GM18499 (cell line): ENCODE results near the gene LCE3D.
"Not testable (repeated sequence)": the region's sequence is repeated elsewhere in the genome, so short reads cannot be mapped to it uniquely, and the experiment has no call there.

Experiments used
- ATAC-seq: cut with Tn5 transposase; IDR thresholded peaks from one replicate; pipeline ENCODE4 v1.9.1; 2021; ENCODE audit warnings: moderate number of reproducible peaks; ENCODE audit not compliant: insufficient read depth, unreplicated experiment

The LCE3D gene, protein sequence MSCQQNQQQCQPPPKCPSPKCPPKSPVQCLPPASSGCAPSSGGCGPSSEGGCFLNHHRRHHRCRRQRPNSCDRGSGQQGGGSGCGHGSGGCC

DNA sequence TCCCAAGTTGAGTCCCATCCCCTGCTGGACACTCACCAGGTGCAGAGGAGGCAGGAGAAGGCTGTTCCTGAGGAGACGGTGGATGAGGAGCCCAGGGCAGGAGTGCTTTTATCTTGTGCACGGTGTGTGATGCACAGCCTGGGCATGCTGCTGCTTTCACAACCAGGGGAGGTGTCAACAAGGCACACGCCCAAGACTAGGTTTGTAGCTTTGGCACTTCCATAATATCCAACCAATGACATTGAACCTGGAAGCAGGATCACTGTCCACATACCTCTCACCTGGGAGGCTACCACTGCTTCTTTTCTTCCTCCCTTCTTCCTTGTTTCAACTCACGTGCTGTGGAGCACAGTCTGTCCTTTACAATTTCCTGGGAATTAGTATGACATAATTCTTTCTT lies at the start of gene LCE3D:
Gene LCE3D, minus strand, starts transcription at position 84 of the 400 bp plus-strand sequence. CDS start 580 bp downstream, outside the sequence.
- no peak for ATAC-seq

DNA sequence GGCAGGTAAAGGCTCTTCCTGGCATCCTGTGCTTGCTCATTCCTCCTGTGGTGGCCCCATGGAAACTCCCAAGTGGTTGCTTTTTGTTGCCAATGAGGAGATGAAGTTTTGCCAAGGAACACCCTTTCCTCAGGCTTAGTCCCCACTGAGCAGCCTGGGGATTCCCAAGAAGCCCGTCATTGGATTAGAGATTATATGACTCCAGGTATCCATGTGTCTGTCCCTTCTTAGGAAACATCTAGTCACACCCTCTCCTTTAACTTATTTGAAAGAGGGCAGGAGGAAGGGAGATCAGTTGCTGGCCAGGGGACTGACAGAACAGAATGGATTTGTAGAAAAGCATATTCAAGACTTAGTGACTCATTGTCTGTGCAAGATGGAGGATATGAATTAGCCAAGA lies 46.4 kb upstream of the LCE3D start:
- ATAC-seq = no peak

DNA sequence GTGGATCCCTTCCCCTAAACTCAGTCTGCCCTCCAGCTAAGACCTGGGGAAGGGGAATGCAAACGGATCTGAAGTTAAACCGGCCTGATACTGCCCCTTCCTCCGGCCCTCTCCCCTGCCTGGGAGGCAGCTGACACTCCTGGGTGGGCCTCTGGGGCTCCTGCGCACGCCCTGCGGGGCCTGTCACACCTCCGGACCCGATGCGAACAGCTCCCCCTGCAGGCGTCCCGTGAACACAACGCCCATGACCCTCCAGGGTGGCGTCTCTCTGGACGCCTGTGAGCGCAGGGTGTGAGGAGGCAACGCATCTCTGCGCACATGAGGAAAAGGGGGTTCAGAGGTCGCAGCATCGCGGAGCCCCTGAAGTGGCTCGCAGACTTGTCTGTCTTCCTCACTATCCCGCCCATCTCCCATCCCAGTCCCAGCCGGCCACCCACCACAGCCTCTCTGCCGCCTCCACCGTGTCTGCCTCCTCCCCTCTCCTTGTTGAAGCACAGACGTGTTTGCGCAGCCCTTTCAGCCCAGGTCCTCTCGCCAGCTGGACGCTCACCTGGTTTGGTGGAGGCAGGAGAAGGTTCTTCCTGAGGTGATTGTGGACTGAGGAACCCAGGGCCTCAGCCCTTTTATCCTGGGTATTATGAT lies 43.0 kb upstream of the LCE3D start:
- ATAC-seq = no peak

DNA sequence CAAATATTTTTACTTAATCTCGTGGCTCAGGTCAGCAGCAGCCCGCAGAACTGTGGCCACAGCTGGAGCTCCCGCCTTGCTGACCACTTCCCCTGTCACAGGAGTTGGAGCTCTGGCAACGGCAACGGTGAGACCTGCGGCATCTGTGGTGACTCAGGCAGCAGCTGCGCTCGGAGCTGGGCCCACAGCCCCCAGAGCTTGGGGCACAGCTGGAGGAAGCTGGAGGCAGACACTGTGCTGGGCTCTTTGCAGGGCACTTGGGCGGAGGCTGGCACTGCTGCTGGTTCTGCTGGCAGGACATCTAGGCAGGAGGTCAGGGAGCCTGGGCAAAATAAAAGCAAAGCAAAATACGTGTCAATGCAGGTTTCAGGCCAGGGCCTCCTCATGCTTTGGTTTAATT lies 42.5 kb upstream of the LCE3D start, which contains the start of gene LCE3A:
Gene LCE3A, minus strand, starts transcription at position 301 of the 400 bp plus-strand sequence. Its CDS starts 0 bp downstream, at position 301.
- ATAC-seq = no peak

DNA sequence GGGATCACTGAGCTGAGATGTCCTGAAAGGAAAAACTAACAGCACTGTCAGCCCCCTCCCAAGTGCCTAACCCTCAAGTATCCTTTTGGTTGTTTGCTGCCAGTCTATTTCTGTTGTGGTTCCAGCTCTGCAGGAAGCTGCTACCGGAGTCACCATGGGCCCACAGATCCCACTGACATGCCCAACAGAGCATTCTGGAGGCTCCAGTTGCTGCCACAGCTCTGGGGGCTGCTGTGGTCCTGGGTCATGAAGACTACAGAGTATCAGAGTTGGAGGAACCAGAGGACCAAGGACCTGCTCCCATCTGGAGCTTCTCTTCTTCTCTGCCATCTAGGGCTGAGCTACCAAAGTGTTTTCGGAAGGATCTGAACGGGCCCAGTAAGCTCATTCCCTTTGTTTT lies 41.7 kb upstream of the LCE3D start:
- ATAC-seq = no peak

DNA sequence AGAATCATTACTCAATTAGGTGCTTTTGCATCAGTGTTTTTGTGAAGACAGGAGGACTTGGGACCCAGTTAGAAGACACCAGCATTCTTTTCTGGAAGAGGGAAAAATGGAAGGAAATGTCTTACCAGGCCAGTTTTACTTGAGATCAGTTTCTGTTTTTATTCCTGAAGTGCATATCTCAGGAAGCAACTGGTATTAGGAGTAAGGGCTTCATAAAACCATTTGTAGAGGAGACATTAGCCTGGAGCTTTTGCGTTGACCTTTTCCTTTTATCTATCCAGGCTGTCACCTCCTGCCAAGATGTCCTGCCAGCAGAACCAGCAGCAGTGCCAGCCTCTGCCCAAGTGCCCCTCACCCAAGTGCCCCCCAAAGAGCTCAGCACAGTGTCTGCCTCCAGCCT lies 33.2 kb upstream of the LCE3D start, which contains the start of gene LCE3B:
Gene LCE3B, plus strand, starts transcription at position 301 of the 400 bp plus-strand sequence. Its CDS starts 0 bp downstream, at position 301.
- no peak for ATAC-seq

DNA sequence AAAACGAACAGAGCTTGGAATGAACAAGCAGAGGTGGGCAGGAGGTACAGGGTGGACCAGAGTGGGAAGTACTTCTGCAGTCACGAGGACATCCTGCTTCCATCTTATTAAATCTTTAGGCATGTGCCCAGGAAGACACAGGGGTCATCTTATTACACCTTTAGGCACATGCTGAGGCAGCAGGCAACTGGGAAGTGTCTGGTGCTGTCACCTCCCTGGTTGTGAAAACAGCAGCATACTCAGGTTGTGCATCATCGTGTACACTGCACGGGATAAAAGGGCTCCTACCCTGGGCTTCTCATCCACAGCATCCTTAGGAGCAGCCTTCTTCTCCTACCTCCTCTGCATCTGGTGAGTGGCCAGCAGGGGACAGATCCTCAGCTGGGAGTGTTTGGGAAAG lies 19.6 kb upstream of the LCE3D start, which contains the start of gene LCE3C:
Gene LCE3C, plus strand, starts transcription at position 301 of the 400 bp plus-strand sequence. CDS start 498 bp downstream, outside the sequence.
- ATAC-seq = no peak

DNA sequence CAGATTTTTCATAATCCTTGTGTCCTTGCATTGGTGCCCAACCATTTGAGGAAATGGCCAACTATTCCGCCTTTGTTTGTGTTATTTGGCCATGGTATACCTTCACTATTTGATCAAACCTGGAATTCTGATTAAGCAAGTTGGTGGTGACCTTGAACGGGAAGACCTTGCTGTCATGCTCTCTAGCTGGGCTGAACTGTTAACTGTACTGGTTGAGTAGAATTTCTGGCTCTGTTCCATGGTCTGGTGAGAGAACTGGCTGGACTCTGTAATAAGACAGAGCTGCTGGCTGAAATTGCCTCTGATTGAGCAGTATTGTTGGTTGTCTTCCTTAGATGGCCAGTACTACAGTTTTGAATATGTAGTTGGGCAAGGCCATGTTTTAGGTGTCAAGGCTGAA lies 16.7 kb upstream of the LCE3D start:
- ATAC-seq = no peak

DNA sequence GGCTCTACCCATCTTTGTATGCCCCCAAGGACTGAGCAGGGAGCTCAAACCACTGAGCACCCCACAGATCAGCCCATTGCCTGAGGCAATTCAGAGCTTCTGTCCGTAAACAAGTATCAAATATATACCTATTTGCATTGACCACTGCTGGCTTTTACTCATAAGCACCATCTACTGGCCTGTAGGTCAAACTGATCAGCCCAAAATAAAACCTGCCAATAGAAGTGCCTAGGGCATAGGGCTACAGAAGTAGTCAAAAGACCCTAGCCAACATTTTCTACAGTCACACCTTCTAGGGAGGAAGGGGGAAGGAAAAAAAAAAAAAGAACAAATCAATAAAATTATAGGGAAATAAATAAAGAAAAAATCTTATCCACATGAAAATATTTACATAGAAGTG lies 5.3 kb upstream of the LCE3D start:
- no peak for ATAC-seq

DNA sequence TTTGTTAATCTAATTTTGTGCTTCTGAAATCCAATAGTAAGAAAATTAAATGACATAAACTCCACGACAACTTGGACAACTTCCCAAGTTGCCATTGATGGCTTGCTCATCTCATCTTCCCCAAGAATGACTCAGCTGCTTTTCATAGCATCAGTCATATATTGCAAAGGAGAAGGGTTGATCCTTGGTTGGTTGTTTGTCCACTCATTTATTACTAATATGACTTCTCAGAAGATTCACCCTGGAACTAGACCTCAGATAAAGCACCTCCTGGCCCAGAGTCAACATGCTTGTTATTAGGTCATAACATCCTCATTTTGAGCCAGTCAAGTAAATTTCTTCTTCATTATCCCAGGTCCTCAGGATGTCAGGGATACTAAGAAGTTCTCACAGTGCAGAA lies 2.3 kb upstream of the LCE3D start:
- ATAC-seq = no peak

DNA sequence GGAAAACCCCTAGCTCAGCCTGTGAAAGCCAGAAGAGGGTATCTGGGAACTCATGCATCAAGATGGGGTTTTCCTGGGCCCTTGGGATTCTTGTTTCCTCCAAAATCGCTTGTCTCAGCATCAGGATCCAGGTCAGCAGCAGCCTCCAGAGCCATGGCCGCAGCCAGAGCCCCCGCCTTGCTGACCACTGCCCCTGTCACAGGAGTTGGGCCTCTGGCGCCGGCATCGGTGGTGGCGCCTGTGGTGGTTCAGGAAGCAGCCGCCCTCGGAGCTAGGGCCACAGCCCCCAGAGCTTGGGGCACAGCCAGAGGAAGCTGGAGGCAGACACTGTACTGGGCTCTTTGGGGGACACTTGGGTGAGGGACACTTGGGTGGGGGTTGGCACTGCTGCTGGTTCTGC lies 790 bp downstream of the LCE3D start:
- ATAC-seq = not testable (repeated sequence)

DNA sequence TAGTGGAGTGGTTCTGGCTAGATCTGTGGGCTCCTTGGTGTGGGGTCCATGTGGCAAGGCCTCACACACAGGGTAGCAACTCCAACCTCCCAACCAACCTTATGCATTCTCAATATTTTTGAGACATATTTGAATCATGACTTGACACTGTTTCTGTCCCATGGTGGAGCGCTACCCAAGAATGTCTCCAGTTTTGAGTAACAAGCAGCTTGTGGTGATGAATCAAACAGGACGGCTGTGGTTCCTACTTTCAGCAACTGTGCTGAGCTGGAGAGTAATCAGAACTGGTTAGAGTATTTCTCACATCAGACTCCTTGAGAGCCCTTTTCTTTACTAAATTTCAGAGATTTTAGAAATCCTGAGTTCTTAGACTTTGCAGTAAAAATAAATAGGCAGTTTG lies 3.1 kb downstream of the LCE3D start:
- no peak for ATAC-seq

DNA sequence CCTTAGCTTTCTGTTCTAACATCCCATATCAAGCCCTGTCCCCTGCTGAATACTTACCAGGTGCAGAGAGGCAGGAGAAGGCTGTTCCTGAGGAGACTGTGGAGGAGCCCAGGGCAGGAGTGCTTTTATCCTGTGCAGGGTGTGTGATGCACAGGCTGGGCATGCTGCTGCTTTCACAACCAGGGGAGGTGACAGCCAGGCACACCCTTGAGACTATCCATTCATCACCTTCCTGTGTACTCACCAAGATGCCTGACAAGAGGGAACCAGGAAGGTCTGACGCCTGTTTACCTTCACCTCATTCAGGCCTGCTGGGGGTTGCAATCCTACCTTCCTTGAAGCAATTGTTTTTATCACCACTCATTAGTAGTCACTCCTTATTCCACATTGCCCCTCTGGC lies 13.6 kb downstream of the LCE3D start, which contains the start of gene LCE3E:
Gene LCE3E, minus strand, starts transcription at position 100 of the 400 bp plus-strand sequence. CDS start 572 bp downstream, outside the sequence.
- ATAC-seq = no peak

DNA sequence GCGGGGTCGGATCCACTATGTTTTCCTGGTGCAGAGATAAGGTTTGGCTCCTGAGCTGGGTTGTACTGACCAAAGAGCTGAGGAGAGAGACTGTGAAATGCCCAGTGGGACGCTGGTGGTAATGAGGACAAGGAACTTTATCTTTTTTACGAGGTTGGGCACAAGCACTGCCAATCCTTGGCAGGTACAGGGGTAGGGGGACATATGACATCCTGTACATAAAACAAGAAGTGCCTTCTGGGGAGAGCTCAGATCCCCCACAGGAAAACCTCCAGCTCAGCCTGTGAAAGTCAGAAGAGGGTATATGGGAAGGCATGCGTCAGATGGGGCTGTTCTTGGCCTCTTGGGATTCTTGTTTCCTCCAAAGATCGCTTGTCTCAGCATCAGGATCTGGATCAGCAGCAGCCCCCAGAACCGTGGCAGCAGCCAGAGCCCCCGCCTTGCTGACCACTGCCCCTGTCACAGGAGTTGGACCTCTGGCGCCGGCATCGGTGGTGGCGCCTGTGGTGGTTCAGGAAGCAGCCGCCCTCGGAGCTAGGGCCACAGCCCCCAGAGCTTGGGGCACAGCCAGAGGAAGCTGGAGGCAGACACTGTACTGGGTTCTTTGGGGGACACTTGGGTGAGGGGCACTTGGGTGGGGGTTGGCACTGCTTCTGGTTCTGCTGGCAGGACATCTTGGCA lies 14.6 kb downstream of the LCE3D start:
- no peak for ATAC-seq

DNA sequence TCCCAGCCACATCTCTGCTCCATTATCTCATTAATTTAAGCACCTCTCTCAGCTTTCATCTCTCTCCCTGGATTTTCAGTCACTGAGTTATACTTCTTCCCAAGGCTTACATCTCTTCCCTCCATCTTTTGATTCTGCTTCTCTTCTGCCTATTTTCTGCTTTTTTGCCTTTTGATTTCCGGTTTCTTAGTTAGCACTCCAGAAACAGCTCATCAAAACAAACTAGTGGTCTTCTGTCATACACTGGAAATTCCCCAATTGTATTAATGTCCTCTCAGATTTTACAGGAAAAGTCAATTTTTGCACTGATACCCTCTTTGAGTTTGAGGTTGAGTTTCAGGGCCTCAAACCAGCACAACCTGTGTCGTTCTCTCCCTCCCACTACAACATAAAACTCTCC lies 15.2 kb downstream of the LCE3D start:
- ATAC-seq = no peak

DNA sequence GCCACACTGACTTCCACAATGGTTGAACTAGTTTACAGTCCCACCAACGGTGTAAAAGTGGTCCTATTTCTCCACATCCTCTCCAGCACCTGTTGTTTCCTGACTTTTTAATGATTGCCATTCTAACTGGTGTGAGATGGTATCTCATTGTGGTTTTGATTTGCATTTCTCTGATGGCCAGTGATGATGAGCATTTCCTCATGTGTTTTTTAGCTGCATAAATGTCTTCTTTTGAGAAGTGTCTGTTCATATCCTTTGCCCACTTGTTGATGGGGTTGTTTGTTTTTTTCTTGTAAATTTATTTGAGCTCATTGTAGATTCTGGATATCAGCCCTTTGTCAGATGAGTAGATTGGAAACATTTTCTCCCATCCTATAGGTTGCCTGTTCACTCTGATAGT lies 32.0 kb downstream of the LCE3D start:
- not testable (repeated sequence) for ATAC-seq

DNA sequence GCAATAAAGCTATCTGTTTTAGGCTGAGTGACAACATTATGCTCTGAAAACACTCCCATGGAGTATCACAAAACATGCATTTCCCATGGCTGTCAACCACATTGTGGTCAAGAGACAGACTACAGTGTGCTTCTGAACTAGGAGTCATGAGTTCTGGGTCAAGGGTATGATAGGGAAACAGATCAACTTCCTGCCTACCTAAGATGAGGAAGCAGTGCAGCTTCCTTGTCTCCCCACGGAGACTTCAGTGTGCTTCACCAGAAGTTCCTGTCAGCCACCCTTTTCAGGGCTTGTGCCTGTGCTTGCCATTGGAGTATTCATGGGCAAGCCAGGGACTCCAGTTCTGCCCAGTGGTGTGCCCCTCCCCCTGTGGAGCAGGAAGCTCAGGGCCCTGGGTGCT lies 33.6 kb downstream of the LCE3D start:
- ATAC-seq = no peak

DNA sequence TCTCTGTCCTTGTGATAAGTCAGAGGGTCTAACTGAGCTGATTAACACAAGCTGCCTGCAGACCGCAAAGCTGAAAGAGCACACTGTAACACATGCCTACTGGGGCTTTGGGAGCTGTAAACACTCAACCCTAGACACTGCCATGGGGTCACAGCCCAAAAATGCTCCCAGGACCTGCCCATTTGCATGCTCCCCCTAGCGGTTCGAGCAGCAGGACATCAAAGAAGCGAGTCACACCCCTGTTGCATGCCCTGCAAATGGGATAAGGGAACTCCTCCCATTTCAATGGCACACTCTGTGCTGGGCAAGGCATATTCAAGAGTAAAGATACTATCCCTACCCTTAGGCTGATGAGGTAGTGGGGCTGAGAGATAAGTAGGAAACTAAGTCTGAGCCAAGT lies 36.5 kb downstream of the LCE3D start:
- ATAC-seq = no peak

DNA sequence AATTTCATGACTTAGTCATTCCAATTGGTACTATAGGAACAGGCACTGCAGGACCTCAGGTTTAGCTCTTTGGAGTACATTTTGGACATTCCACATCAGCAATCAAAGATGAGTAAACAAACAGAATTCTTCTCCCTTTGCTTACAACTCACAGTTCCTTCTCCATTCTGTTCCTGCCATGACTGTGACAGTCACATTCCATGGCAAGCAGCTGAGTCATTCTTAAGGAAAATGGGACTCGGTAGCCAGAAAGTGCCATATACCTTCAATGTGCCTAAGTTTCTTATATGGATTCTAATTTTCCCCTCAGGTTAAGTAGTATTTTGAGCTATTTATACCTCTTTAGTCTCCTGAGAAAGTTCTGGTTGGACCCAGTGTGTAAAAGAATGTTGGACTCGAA lies 40.4 kb downstream of the LCE3D start:
- ATAC-seq = no peak

DNA sequence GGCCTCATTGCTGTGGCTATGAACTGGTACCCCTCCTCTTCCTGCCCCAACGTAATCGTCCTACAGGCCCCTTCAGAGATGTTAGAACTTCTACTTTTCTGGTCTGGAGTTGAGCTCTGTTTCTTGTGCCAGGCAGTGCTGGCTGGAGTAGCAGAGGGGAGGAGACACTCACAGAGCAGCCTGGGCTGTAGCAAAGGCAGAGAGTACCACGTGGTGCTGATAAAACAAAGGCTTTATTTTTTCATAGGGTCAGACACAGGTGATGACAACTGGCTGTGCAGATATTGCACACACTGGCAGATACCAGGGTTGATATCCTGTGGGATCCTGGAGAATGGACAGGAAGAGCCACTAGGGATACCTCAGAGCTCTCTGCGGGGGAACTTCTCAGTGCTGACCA lies 42.8 kb downstream of the LCE3D start:
- ATAC-seq = no peak

DNA sequence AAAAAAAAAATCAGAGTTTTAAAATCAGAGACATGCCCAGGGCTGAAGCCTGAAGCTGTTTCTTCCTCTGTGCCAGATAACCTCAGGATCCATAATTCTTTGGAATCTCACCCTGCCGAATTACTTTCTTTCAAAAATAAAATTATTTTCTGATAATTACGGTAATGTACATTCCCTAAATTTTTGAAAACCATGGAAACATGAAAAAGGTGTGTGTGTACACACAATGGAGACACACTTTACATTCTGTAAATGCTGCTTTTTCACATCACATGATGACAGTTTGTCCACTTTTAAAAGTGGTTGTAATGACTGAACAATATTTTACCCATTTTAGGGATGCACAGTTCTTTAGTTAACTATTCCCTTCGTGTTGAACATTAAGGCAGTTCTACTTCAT lies 44.5 kb downstream of the LCE3D start:
- ATAC-seq = no peak
